Activated CD4-positive, CD25-positive, alpha-beta regulatory T cell treated with anti-CD3 and anti-CD28 coated beads, Interleukin-2, amount 50 U/mL, for 24 hours (primary cell): Measurements from ENCODE around the gene SOS2.

Experiments used
- ATAC-seq, 2 donors: fragments of 150-1000 bp; cut with Tn5 transposase; one replicate each; pipeline ENCODE4 v1.10.0; 2021; ENCODE audit warnings: mild to moderate bottlenecking in 1 of 2, moderate library complexity in 1 of 2

The SOS2 gene

GRCh38 chr14:50231475-50232275 is at the start of gene SOS2:
TSS of gene SOS2 (minus strand) at chr14:50231578. CDS start at chr14:50231283, 295 bp downstream.
- ATAC-seq = peak; percentile 81

DNA sequence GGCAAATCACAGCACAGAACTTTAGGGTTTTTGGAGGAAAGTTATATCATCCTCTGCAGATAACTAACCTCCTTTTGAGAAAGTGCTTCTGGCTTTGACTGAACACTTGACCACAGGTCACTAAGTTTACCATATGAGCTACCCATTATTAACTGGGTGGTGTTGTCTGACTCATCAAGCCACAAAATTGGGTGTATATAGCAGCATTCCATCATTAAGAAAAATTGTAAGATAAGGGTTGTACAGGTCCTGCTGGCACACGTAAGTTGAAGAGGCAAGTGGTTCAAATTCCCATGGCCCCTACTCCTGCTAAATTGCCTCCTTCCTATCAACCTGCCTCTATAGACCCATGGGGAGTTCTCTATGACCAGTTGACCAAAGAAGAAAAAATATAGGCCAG is 41.1 kb upstream of the SOS2 start:
- ATAC-seq = no peak

- ATAC-seq = no peak
Observed at GRCh38 chr14:50270932-50271331, 39.6 kb upstream of the SOS2 start.

- ATAC-seq = no peak
Observed at GRCh38 chr14:50265029-50265428, 33.7 kb upstream of the SOS2 start.

GRCh38 chr14:50263321-50263720 is 31.9 kb upstream of the SOS2 start:
- no peak for ATAC-seq

DNA sequence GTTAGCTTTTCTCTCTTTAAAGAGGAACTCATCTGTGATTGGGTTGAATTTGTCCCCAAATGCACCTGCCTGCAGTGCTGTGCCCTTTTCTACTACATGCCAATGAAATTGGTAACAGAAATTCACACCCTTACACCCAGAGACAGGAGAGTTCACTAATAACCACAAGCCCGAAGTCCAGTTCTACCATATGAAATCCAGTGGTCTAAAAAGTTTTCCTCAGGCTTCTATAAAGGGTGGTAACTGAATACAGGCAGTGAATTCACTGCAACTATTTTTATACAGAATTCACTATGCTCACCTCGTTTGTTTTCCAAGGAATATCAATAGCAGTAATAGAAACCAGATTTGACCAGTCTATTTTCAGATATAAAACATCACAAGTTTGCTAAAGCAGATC is 31.5 kb upstream of the SOS2 start:
- ATAC-seq = no peak

DNA sequence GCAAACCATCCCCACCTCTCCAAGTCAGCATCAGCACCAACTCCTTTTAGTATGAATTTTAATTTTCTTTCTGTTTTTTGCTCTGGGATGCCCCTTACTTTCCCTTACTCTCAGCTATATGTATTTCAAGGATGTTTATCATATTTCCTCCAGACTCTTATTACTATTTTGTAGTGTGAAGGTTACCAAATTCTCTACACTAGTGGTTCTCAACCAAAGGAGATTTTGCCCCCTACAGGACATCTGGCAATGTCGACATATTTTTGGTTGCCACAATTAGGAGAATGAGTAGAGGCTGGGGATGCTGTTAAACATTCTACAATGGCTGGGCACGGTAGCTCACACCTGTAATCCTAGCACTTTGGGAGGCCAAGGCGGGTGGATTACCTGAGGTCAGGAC is 29.1 kb upstream of the SOS2 start:
- ATAC-seq = no peak

DNA sequence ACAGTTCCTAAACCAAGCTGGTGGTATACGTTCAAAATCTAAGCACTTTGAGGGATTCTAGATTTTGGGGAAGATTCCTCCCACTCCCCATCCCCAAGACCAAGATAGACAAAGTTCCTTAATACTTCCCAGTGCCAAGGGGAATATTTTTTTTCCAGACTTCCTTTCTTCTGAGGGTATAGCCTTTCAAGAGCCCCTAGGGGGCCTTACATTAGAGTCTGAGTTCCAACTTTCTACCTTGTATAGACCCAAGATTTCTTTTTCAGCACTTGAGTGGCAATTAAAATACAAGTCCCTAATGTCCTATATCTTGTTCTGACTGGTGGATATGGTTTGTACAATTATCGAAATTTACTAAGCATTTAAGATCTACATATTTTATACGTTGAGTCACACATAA is 28.7 kb upstream of the SOS2 start:
- ATAC-seq = no peak

DNA sequence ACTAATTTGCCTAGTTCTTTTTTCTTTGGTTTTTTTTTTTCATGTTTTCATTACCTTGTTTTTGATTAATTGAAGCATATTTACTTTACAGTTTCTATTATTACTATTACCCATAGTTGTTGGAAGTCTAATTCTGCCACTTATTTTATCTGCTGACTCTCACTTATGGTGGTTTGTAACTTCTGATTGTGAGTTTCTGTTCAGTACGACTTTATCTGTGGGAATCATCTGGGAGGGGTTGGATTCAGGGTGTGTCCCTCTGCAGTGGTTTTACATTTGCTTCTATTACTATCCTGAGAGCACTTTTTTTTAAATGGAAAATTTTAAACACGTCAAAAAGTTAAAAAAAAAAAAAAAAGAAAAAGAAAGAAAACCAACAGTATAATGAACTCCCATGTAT is 26.4 kb upstream of the SOS2 start:
- no peak for ATAC-seq

DNA sequence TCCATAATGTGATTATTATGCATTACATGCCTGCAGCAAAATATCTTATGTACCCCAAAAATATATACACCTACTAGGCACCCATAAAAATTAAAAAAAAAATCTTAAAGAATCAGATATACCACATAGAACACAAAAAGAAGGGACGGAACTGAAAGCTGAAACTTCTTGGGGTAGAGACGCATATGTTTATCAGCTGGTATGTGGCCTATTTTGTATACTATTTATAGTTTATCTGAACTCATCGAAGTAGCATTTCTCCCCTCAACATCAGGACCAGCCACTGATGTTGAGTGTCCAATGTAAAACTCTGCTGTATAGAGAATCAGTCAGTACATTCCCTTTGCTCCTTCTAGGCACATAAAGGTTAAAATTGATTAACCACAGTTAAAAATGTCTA is 22.9 kb upstream of the SOS2 start:
- no peak for ATAC-seq

GRCh38 chr14:50249136-50249775 is 17.9 kb upstream of the SOS2 start:
- ATAC-seq = no peak

- ATAC-seq = no peak
Observed at GRCh38 chr14:50247245-50247644, 15.9 kb upstream of the SOS2 start.

DNA sequence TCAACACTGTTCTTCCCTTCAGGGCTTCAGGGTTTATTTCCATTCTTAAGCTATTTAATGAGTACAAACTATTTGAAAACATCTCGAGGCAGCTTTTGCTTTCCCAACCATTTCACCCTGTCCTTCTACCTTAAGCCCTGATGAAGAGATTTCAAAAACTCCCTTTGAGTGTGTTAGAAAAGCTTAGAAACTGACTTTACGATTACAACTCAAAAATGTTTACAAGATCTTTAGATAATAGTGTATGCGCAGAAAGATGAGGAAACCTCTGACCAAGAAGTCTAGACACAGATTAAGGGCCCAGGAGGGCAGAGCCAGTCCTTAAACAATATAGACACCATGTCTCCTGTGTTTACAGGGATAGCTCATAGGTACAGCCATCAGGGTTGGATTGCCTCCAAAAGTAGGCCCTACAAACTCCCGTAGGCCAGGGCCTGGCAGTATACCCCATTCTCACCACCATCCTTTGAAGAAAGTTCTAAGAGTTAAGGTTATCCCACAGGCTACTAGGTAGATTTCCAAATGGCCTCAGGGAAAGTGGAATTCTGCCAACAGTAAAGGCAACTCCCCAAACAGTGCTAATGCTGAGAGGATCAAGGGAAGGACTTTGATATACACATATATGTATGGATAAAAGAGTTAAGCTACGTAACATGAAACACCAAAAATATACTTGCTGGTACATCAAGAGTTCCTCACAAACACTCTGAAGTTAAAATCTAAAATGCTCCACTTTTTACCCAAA is 11.4 kb upstream of the SOS2 start:
- ATAC-seq = no peak

DNA sequence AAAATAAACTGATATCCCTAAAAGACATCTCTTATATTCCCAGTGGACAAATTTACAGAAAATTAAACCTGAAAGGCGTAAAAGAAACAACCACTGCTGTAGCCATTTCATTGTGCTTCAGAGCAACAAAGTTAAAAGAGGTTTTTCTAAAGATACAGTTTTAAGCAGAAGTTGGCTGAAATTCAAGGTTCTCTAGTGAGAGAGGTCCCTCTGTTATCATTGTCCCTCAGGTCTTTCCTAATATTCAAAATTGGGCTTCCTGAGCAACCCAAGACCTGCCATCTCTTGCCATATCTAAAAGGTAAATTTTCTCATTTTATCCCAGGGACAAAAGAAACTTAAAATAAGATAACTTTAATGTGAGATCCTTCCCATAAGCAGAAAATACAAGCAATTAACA is 10.7 kb upstream of the SOS2 start:
- no peak for ATAC-seq

DNA sequence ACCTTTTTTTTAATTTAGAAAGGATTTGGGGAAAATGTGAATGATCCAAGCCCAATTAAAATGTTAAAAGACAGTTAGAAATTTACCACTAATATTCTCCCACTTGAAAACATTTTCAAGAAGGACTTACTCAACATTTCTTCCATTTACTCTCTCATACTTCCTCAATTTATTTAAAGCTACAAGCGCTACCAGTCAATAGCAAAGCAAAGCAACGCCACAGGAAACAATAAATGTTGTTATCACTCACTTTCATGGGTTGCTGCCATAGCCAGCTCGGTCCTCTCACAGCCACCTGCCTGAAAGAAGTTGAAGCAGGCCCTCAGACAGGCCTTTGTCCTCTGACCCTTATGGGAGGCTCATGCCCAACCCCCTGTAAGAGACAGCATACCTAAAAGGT is 6.0 kb upstream of the SOS2 start:
- no peak for ATAC-seq

GRCh38 chr14:50233951-50234250 is 2.5 kb upstream of the SOS2 start:
- peak; percentile 21 to 33 for ATAC-seq

- ATAC-seq = no peak
Observed at GRCh38 chr14:50233166-50233950, 2.0 kb upstream of the SOS2 start.

DNA sequence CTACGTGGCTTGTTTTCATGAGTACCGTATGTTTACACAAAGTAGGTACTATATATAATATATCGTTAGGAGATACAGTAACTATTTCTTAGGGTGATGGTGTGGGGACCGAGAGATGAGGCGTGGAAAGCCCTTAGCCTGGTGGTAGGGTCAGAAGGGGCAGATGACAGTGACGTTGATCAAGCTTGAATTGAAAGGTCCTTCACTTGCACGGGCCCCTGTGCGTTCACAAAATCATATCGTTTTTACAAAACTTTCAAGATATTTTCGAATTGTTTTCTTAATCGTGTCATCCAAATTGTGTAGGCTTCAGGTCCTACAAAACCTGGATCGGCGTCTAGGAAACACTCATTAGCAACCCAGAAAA is 881 bp upstream of the SOS2 start:
- ATAC-seq = no peak

- peak; percentile 32 for ATAC-seq
Observed at GRCh38 chr14:50230701-50231474, 490 bp downstream of the SOS2 start.

- ATAC-seq = no peak
Observed at GRCh38 chr14:50230401-50230700, 1.0 kb downstream of the SOS2 start.

DNA sequence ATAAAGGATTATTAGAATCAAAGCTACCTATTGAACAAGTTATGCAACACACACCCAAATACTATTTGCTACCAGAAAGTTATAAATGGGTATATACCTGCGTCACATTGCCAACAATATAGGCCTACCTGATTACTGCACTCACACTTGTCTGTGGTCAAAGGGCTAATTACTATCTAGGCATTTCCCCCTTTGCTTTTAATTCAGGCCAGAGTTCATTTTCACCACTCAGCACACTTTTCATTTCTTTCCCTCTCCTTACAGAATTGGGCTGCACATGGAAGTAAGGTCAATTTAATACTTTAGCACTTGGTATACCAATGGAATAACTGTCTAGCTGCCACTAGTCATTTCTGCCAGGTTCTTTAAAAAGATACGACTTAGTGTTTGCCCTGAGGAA is 1.7 kb downstream of the SOS2 start:
- ATAC-seq = no peak

GRCh38 chr14:50228313-50228712 is 3.1 kb downstream of the SOS2 start:
- no peak for ATAC-seq

- no peak for ATAC-seq
Observed at GRCh38 chr14:50225974-50226297, 5.4 kb downstream of the SOS2 start.
